Effector memory CD8-positive, alpha-beta T cell (primary cell): ENCODE measurements around the gene RNF208.

Source experiments
- ATAC-seq: fragments of 150-1000 bp; cut with Tn5 transposase; replicated peaks from 2 replicates; pipeline ENCODE4 v1.10.0; 2021; ENCODE audit warnings: mild to moderate bottlenecking, moderate library complexity
- DNase-seq, 3 experiments: peaks; one replicate each; pipeline ENCODE4 v3.0.0; 2021
- H3K27ac Mint-ChIP-seq, 2 donors: one replicate each; pipeline ENCODE4 v1.8.0; 2022; ENCODE audit warnings: mild to moderate bottlenecking in 2 of 2, mixed read lengths in 2 of 2, moderate library complexity in 2 of 2
- H3K27me3 Mint-ChIP-seq, 2 donors: one replicate each; pipeline ENCODE4 v1.8.0; 2022; ENCODE audit warnings: mixed read lengths in 2 of 2
- H3K36me3 Mint-ChIP-seq: one replicate; pipeline ENCODE4 v1.8.0; 2022; ENCODE audit warnings: mild to moderate bottlenecking, moderate library complexity, mixed read lengths; ENCODE audit not compliant: insufficient read depth
- H3K4me1 Mint-ChIP-seq, 2 donors: one replicate each; pipeline ENCODE4 v1.8.0; 2022; ENCODE audit warnings: low read depth in 2 of 2, mixed read lengths in 2 of 2
- H3K4me3 Mint-ChIP-seq, 2 donors: one replicate each; pipeline ENCODE4 v1.8.0; 2022; ENCODE audit warnings: mild to moderate bottlenecking in 2 of 2, mixed read lengths in 2 of 2, moderate library complexity in 2 of 2
- H3K9me3 Mint-ChIP-seq, 2 donors: one replicate each; pipeline ENCODE4 v1.8.0; 2022; ENCODE audit warnings: mixed read lengths in 2 of 2

Gene RNF208

DNA sequence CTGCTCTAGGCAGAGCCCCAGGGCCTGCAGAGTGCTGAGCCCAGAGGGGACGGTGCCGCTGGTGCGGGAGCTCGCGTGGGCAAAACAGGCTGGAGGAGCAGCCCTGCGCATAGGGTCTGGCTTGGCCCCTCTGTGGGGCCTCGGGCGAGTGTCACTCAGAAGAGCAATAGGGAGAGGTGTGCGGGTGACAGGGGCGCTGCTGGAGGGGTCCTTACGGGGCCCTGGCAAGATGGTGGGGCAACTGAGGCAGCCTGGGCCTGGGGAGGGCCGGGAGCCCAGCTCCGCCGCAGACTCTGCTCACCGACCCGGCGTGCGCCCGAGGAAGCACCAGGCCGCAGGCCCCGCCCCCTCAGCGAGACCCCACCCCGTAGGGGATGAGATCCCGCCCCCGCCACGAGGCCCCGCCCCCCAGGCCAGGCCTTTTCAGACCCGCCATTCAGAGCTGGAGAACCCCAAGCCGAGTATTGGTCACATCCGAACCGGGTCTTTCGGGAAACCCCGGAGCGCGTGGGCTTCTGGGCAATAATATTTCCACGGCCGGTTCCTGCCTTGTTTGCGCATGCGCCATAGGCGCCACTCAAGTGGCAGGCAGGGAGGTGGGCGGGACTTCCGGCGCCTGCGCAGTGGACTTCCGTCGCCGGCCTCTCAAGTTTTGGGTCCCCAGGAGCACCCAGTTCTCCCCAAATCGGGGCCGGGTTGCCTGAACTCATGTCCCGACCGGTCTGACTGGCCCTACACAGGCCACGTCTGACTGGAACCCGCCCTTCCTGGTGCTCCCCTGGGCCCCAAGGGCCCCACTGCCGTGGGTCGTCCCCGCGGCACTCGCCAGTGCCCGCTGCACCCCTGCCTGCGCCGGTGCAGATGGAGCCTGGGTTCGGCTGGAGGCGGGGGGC, 1.3 kb upstream of the RNF208 start:
- no peaks in the 10 kb centered on the region for H3K9me3 Mint-ChIP-seq
- H3K4me1 Mint-ChIP-seq = peaks cover 4 to 6% of the 10 kb centered on the region in 2 donors
- peaks cover 13% of the 10 kb centered on the region for H3K36me3 Mint-ChIP-seq
- ATAC-seq (peak; percentile 89), DNase-seq (peak; percentile 95 to 96 (median 96))
- peak overlapping the region; percentile 78 to 83 for H3K4me3 Mint-ChIP-seq
- H3K27ac Mint-ChIP-seq = peak overlapping the region; percentile 86 to 88
- peaks cover 6 to 9% of the 10 kb centered on the region in 2 donors for H3K27me3 Mint-ChIP-seq

DNA sequence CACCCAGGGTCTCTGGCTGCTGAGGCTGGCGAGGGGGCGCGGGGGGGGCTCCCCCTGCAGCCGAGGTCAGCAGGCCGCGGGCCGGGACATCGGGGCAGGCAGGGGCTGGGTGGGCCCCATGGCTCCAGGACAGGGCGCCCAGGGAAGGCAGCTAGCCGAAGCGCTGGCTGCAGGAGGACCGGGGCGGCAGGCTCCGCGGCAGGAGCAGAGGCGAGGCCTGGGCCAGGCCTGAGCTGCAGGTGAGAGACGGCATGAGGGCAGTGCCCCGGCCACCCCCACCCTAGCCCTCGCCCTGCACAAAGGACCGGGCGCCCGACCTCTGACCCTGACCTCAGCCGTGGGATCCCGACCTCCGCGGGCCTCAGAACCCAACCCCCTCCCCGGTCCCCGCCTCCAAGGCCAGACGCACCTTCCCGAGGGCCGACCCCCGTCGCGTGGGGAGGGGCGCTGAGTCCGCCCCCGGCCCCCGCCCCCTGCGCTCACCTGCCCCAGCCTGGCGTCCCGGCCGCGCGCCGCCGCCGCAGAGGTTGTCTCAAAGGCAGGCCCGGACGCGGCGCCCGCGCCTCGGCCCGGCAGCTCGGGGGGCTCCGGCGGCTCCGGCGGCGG, 431 bp downstream of the RNF208 start:
- no peak for ATAC-seq
- Mint-ChIP-seq H3K36me3 (peaks cover 13% of the 10 kb centered on the region), H3K4me3 (no peak overlapping the region), H3K4me1 (peaks cover 0 to 4% of the 10 kb centered on the region in 2 donors), H3K9me3 (no peaks in the 10 kb centered on the region), H3K27ac (no peak overlapping the region), H3K27me3 (no peaks in the 10 kb centered on the region)
- no peak for DNase-seq

DNA sequence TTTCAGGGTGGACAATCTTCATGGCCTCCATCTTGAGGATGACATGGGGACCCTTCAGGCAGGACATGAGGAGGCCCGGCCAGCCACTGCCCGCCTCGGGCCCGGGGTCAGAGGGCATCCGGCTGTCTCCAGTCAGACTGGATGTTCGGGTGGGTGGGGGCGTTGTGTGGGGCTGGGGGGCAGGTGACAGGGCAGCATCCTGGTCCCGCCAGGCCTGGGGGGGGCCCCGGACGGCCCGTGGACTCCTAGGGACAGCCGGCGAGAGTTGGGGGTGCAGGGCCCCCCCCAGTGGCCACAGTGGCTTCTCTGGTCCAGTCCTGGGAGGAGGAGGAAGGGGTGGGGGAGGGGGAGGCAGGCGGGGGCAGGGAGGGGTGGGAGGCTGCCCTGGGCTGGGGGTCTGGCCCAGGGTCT, 940 bp downstream of the RNF208 start:
- Mint-ChIP-seq H3K27ac (no peak overlapping the region), H3K36me3 (peaks cover 13% of the 10 kb centered on the region), H3K4me3 (peak overlapping the region; percentile 53 to 57), H3K4me1 (peaks cover 0 to 4% of the 10 kb centered on the region in 2 donors), H3K9me3 (no peaks in the 10 kb centered on the region), H3K27me3 (no peaks in the 10 kb centered on the region)
- ATAC-seq (no peak), DNase-seq (no peak)

DNA sequence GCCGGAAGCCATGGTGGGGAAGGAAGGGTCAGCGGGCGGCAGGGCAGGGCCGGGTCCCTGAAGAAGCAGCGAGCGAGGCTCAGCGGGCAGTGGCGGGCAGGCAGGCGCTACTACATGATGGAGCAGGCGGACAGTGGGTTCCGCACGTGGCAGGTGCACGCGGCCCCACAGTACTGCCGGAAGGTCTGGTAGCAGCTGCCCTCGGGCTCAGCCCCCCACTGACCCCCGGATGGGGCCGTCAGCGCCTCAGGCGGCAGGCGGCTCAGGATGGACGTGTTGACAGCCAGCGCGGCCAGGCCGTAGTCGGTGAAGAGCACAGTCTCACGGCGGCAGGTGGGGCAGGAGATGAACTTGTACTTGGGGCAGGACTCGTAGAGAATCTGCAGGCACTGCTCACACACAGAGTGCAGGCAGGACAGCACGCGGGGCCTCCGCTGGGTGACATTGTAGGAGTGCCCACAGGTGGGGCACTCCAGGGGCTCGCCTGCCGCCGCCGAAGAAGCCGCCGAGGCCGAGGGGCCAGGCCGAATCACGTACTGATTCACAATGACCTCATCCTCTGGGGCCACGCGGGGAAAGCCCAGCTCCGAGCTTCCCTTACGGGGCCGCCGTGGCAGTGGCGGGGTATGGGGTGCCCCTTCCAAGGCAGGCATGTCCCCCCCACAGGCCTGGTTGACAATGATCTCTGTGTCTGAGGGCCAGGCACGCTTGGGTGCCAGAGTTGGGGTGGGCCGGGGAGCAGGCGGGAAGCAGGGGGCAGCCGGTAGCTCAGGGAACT, 1.5 kb downstream of the RNF208 start:
- no peak overlapping the region for H3K27ac Mint-ChIP-seq
- no peaks in the 10 kb centered on the region for H3K9me3 Mint-ChIP-seq

DNA sequence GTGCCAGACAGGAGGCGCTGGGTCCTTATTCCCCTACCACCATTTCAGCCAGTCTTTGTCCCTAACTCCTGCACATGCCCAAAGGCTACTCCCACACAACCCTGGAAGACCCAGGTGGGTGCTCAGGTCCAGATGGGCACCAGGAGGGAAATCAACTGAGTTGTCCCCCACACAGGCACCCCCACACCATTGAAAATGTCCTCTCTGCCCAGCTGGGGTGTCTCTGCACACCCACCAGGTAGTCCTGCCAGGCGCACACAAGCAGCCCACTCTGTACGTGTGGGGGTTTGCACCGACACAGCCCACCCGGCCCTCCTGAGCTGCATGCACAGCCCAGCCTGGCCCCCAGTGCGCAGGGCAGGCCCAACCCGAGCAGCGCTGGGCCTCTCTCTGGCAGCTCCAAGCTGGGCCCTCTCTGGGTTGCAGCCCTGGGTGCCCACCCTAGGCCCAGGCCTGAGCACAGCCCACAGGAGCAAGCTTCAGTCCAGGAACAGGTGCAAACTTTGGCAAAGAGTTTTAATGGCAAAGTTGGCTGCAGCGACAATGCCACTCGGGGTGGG, 2.2 kb downstream of the RNF208 start:
- H3K4me1 Mint-ChIP-seq = peaks cover 0 to 4% of the 10 kb centered on the region in 2 donors
- peaks cover 13% of the 10 kb centered on the region for H3K36me3 Mint-ChIP-seq
- H3K27ac Mint-ChIP-seq = no peak overlapping the region
- DNase-seq (no peak), ATAC-seq (no peak)
- H3K27me3 Mint-ChIP-seq = no peaks in the 10 kb centered on the region
- peak overlapping the region in 1 of 2 donors; percentile 53 for H3K4me3 Mint-ChIP-seq
- H3K9me3 Mint-ChIP-seq = no peaks in the 10 kb centered on the region

More for the DNA sequence above, 1.5 kb downstream of the RNF208 start:
- ATAC-seq (no peak), DNase-seq (no peak)
- Mint-ChIP-seq H3K36me3 (peaks cover 13% of the 10 kb centered on the region), H3K4me3 (peak overlapping the region; percentile 53 to 57), H3K4me1 (peaks cover 0 to 4% of the 10 kb centered on the region in 2 donors), H3K27me3 (no peaks in the 10 kb centered on the region)

DNA sequence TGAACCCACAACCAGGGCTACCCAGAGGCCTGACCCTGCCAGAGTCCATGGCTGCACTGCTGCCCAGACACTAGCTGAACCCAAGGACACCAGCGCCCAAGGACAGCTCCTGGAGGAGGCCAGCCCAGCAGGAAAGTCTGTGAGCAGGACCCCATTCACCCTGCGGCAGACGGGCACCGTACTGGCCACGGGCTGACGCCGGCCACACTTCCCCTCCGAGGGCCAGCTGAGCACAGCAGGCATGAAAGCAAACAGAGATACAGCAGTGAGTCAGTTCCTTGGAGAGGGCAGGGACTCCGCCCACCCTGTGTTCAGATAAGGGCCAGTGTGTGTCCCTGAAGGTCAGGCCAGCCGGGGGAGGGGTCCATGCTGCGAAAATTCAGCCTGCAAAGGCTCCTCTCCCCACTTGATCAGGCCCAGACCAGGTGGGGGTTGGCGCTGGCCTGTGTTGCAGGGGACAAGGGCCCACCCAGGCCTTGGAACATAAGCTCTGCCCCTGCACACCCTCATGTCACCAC, 3.2 kb downstream of the RNF208 start:
- H3K4me3 Mint-ChIP-seq = no peak overlapping the region
- DNase-seq = no peak
- H3K9me3 Mint-ChIP-seq = no peaks in the 10 kb centered on the region
- H3K36me3 Mint-ChIP-seq = peaks cover 10% of the 10 kb centered on the region
- H3K27ac Mint-ChIP-seq = no peak overlapping the region
- H3K27me3 Mint-ChIP-seq = no peaks in the 10 kb centered on the region
- peaks cover 0 to 4% of the 10 kb centered on the region in 2 donors for H3K4me1 Mint-ChIP-seq
- ATAC-seq = no peak

DNA sequence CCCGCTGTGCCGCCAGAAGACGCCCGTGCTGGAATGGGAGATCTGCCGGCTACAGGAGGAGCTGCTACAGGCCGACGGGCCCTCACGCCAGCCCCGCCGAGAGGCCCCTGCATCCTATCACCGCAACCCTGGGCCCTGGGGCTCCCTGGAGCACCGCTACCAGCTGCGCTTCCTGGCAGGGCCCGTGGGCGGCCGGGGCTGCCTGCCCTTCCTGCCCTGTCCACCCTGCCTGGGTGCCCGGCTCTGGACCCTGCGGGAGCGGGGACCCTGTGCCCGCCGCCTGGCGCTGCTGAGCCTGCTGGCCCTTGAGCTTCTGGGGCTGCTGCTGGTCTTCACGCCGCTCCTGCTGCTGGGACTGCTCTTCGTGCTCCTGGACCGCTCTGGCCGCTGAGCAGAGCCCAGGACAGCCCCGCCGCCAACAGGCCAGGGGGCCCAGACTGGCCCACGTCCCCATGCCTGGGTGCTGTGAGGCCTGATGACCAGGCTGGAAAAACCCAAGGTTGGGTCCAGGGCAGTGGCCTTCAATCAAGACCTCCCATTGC, 3.8 kb downstream of the RNF208 start:
- H3K9me3 Mint-ChIP-seq = no peaks in the 10 kb centered on the region
- H3K27me3 Mint-ChIP-seq = no peaks in the 10 kb centered on the region
- H3K4me1 Mint-ChIP-seq = peaks cover 0 to 4% of the 10 kb centered on the region in 2 donors
- no peak overlapping the region for H3K4me3 Mint-ChIP-seq
- H3K27ac Mint-ChIP-seq = no peak overlapping the region
- no peak for ATAC-seq
- no peak for DNase-seq
- peaks cover 5% of the 10 kb centered on the region for H3K36me3 Mint-ChIP-seq

DNA sequence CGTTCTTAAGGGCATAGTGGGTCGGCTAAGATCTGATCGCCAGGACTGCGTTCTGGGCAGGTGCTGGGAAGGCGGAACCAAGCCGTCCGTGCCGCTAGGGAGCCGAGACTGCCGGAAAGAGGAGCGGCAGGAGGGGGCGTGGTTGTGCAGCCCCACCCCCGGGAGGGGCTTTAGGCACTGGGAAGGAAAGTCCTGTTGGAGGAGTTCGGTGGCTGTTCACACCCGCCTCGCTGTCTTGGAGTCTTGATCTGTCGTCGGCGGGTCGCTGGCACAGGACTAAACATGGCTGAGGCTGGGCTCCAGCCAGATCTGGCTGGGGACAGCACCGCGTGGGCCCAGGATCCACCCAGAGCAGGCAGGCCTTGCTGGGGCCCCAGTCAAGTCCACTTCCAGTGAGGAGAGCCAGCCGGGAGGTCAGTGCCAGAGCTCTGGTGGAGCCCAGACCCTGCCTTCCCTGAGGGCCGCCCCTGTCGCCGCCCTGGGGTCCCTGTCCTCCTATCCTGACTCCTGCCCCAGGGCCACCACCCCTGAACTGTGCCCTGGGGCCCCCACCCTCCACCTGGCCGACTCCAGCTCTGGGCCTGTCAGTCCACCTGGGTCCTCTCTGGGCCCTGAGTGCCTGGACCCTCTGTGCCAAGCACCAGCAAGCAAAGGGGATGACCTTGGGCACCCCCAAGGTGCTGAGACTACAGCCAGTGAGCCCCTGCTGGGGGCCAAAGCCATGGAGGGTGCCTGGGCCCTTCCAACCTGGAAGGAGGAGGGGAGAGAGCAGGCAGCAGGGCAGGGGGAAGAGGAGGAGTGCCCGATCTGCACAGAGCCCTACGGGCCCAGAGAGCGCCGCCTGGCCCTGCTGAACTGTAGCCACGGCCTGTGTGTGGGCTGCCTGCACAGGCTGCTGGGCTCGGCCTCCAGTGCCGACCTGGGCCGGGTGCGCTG, 4.5 kb downstream of the RNF208 start:
- Mint-ChIP-seq H3K27ac (no peak overlapping the region), H3K4me1 (peaks cover 0 to 3% of the 10 kb centered on the region in 2 donors), H3K4me3 (no peak overlapping the region), H3K36me3 (peaks cover 6% of the 10 kb centered on the region), H3K9me3 (no peaks in the 10 kb centered on the region), H3K27me3 (no peaks in the 10 kb centered on the region)
- ATAC-seq (no peak), DNase-seq (no peak)

DNA sequence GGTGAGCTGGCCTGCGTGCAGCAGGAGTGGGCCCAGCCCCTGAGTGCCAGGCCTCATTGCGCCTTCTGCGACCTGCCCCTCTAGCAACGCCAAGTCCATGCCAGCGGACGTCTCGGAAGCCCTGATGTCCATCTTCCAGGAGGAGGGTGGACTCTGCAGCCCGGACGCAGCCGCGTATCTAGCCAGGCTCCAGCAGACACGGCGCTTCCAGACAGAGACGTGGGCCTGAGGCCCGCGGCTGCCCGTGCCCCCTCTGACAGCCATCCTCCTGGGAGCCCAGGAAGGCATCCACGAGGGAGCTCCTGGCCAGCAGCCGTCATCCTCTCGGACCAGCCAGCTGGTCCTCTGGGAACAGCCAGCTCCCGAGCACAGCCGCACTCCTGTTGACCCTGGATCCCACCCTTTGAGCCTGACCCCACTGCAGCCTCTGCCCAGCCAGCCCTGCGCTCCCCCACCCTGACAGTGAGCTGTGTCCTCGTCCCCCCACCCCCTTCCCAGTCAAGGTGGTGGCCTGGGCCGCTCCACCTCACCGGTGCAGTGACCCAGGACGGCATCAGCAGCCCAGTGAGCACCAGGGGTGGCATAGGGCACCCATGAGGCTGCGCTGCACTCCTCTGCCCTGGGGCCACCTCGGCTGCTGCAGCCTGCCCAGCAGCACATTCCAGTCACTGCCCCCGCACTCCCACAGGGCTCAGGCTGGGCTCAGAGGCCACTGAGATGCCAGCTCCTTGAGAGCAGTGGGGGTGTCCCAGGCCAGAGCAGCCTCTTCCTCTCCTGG, 5.7 kb downstream of the RNF208 start:
- ATAC-seq = no peak
- peaks cover 6% of the 10 kb centered on the region for H3K36me3 Mint-ChIP-seq
- DNase-seq = no peak
- no peak overlapping the region for H3K4me3 Mint-ChIP-seq
- H3K27me3 Mint-ChIP-seq = no peaks in the 10 kb centered on the region
- peaks cover 0 to 3% of the 10 kb centered on the region in 2 donors for H3K4me1 Mint-ChIP-seq
- no peak overlapping the region for H3K27ac Mint-ChIP-seq
- no peaks in the 10 kb centered on the region for H3K9me3 Mint-ChIP-seq

DNA sequence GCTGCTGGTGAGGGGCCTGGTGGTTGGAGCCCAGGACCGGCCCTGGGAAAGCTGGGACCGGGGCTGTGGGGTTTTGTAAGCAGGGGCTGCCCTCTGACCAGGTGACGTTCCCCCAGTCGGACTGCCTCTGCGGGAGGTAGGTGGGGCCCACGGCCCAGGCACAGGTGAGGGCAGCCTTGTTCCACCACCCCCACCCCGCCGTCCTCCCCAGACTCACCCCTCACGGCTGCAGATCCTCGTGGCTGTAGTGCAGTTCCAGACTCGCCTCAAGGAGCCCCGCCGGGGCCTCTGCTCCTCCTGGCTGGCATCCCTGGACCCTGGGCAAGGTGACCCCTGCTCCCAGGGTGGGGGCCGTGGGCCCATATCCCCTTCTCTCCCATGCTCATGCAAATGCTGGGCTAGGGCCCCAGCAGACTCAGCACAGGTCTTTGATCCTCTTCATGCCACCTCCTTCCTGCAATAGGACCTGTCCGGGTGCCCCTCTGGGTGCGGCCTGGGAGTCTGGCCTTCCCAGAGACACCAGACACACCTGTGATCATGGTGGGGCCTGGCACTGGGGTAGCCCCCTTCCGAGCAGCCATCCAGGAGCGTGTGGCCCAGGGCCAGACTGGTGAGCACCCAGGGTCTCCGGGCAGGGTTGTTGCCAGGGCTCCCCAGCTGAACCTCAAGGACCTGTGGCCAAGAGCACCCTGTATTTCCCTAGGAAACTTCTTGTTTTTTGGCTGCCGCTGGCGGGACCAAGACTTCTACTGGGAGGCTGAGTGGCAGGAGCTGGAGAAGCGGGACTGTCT, 6.6 kb downstream of the RNF208 start:
- H3K27ac Mint-ChIP-seq = no peak overlapping the region
- no peak for DNase-seq
- no peak overlapping the region for H3K4me3 Mint-ChIP-seq
- peaks cover 0 to 4% of the 10 kb centered on the region in 2 donors for H3K4me1 Mint-ChIP-seq
- H3K27me3 Mint-ChIP-seq = no peaks in the 10 kb centered on the region
- no peak for ATAC-seq
- H3K9me3 Mint-ChIP-seq = no peaks in the 10 kb centered on the region
- peaks cover 4% of the 10 kb centered on the region for H3K36me3 Mint-ChIP-seq

DNA sequence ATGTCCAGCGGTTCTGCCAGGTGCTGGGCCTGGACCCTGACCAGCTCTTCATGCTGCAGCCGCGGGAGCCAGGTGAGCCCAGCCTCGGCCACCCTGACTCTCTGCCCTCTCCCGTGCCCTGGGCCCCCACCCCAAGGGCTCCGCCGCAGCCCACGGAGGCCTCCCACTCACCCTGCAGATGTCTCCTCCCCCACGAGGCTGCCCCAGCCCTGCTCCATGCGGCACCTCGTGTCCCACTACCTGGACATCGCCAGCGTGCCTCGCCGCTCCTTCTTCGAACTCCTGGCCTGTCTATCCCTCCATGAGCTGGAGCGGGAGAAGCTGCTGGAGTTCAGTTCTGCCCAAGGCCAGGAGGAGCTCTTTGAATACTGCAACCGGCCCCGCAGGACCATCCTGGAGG, 7.4 kb downstream of the RNF208 start:
- Mint-ChIP-seq H3K27me3 (no peaks in the 10 kb centered on the region), H3K9me3 (no peaks in the 10 kb centered on the region)
- ATAC-seq = no peak

More for the DNA sequence above, 7.4 kb downstream of the RNF208 start:
- Mint-ChIP-seq H3K4me3 (no peak overlapping the region), H3K36me3 (peaks cover 10% of the 10 kb centered on the region), H3K4me1 (peaks cover 0 to 3% of the 10 kb centered on the region in 2 donors), H3K27ac (peak overlapping the region in 1 of 2 donors; percentile 76)
- DNase-seq = no peak
